OCI-LY3 (cell line): ENCODE data around the gene DOCK4.
"Not testable (repeated sequence)": the region's sequence is repeated elsewhere in the genome, so short reads cannot be mapped to it uniquely, and the experiment has no call there.

Experiments
- H2AFZ ChIP-seq: fragments of 200-600, 300-600 bp; shearing (Covaris generic); 2 replicates; pipeline ENCODE4 v1.6.0; 2014; ENCODE audit warnings: antibody characterized with exemption, low read depth, low read length
- H3K27ac ChIP-seq: fragments of 200-600, 300-600 bp; sonication (generic); 2 replicates; pipeline ENCODE4 v1.5.1; 2014; ENCODE audit warnings: mild to moderate bottlenecking, low read length, moderate library complexity, mixed read lengths
- H3K27me3 ChIP-seq: fragments of 200-600, 300-600 bp; sonication (generic); 2 replicates; pipeline ENCODE4 v1.6.1; 2014; ENCODE audit warnings: low read depth, low read length, mixed read lengths
- H3K36me3 ChIP-seq: fragments of 200-600, 300-600 bp; sonication (generic); replicated peaks from 2 replicates; pipeline ENCODE3; 2014; ENCODE audit warnings: low read depth, low read length, mixed read lengths
- H3K4me1 ChIP-seq: fragments of 300-600, 200-600 bp; sonication (generic); 2 replicates; pipeline ENCODE4 v1.6.1; 2014; ENCODE audit warnings: low read length, mixed read lengths
- H3K4me2 ChIP-seq: fragments of 200-600, 300-600 bp; sonication (generic); 2 replicates; pipeline ENCODE4 v1.6.1; 2014; ENCODE audit warnings: low read length, mixed read lengths
- H3K4me3 ChIP-seq: fragments of 300-600, 200-600 bp; sonication (generic); 2 replicates; pipeline ENCODE4 v1.5.1; 2014; ENCODE audit warnings: antibody characterized with exemption, mild to moderate bottlenecking, low read length, moderate library complexity
- H3K79me2 ChIP-seq: fragments of 300-600, 200-600 bp; shearing (Covaris generic); 2 replicates; pipeline ENCODE4 v1.6.1; 2014; ENCODE audit warnings: mild to moderate bottlenecking, low read length, mixed read lengths
- H3K9ac ChIP-seq: fragments of 300-600, 200-600 bp; shearing (Covaris generic); 2 replicates; pipeline ENCODE4 v1.6.0; 2014; ENCODE audit warnings: mild to moderate bottlenecking, low read length, moderate library complexity
- H3K9me3 ChIP-seq: fragments of 200-600, 300-600 bp; shearing (Covaris generic); 2 replicates; pipeline ENCODE4 v1.6.1; 2014; ENCODE audit warnings: low read length, mixed read lengths; ENCODE audit not compliant: insufficient read depth
- H4K20me1 ChIP-seq: fragments of 200-600, 300-600 bp; sonication (generic); 2 replicates; pipeline ENCODE4 v1.6.1; 2016; ENCODE audit warnings: low read length, mixed read lengths; ENCODE audit not compliant: insufficient read depth
- CTCF ChIP-seq: fragments of 200-600, 300-600 bp; sonication (generic); IDR thresholded peaks from 2 replicates; pipeline ENCODE4 v1.5.1; 2014; ENCODE audit warnings: antibody characterized with exemption, low read length, low read depth
- EZH2phosphoT487 ChIP-seq: fragments of 200-600 bp; shearing (Covaris generic); IDR thresholded peaks from 2 replicates; pipeline ENCODE4 v1.6.1; 2018; ENCODE audit warnings: antibody characterized with exemption, mixed run types, low read depth

The DOCK4 gene

GRCh38 chr7:112129655-112130323 is 76.4 kb downstream of the DOCK4 start:
- H3K27ac ChIP-seq = no peak overlapping the region
- H3K79me2 ChIP-seq = no peaks in the 10 kb centered on the region
- H3K36me3 ChIP-seq = no peaks in the 10 kb centered on the region
- no peak overlapping the region for H3K4me3 ChIP-seq
- H3K4me2 ChIP-seq = no peak overlapping the region
- H3K9ac ChIP-seq = no peak overlapping the region
- H3K4me1 ChIP-seq = no peaks in the 10 kb centered on the region
- H2AFZ ChIP-seq = no peak overlapping the region
- H3K27me3 ChIP-seq = no peaks in the 10 kb centered on the region
- H3K9me3 ChIP-seq = no peaks in the 10 kb centered on the region
- TF ChIP-seq CTCF = no peak
- TF ChIP-seq EZH2phosphoT487 = no peak
- no peaks in the 10 kb centered on the region for H4K20me1 ChIP-seq

- H3K36me3 ChIP-seq, H3K27me3 ChIP-seq, H3K4me2 ChIP-seq: not testable (repeated sequence)
These were observed 77.5 kb downstream of the DOCK4 start for GRCh38 chr7:112128461-112129425.

GRCh38 chr7:112128041-112128440 is 78.2 kb downstream of the DOCK4 start:
- not testable (repeated sequence) for H3K9ac ChIP-seq, H3K27me3 ChIP-seq, H3K4me1 ChIP-seq, H3K4me3 ChIP-seq, H3K79me2 ChIP-seq, H4K20me1 ChIP-seq, H3K9me3 ChIP-seq, H2AFZ ChIP-seq, H3K27ac ChIP-seq, H3K36me3 ChIP-seq, H3K4me2 ChIP-seq

More at GRCh38 chr7:112128461-112129425, 77.5 kb downstream of the DOCK4 start:
- not testable (repeated sequence) for H2AFZ ChIP-seq, H3K79me2 ChIP-seq, H4K20me1 ChIP-seq, H3K9me3 ChIP-seq, H3K9ac ChIP-seq, H3K27ac ChIP-seq, H3K4me1 ChIP-seq, H3K4me3 ChIP-seq

- Histone ChIP-seq H3K9me3 (no peaks in the 10 kb centered on the region), H3K27ac (no peak overlapping the region), H2AFZ (no peak overlapping the region), H3K79me2 (no peaks in the 10 kb centered on the region), H3K4me3 (no peak overlapping the region), H4K20me1 (no peaks in the 10 kb centered on the region), H3K4me2 (no peak overlapping the region), H3K27me3 (no peaks in the 10 kb centered on the region), H3K4me1 (no peaks in the 10 kb centered on the region), H3K9ac (no peak overlapping the region), H3K36me3 (no peaks in the 10 kb centered on the region)
- TF ChIP-seq CTCF = no peak
- no peak for TF ChIP-seq EZH2phosphoT487
These were observed 80.9 kb downstream of the DOCK4 start for GRCh38 chr7:112125250-112125649.
